Rectal smooth muscle tissue (tissue), 1 donor: ENCODE results near the gene MECP2.

Experiments
- H3K27ac ChIP-seq: one replicate; pipeline ENCODE4 v1.7.0; 2013; ENCODE audit warnings: low read depth, low read length, inconsistent platforms
- H3K27me3 ChIP-seq: one replicate; pipeline ENCODE4 v1.7.0; 2013; ENCODE audit warnings: low read length; ENCODE audit not compliant: control insufficient read depth, insufficient read depth
- H3K36me3 ChIP-seq: one replicate; pipeline ENCODE4 v1.7.0; 2013; ENCODE audit warnings: low read length; ENCODE audit not compliant: control insufficient read depth, insufficient read depth
- H3K4me1 ChIP-seq: one replicate; pipeline ENCODE4 v1.7.0; 2013; ENCODE audit warnings: low read length; ENCODE audit not compliant: control insufficient read depth, insufficient read depth
- H3K4me3 ChIP-seq: one replicate; pipeline ENCODE4 v1.7.0; 2013; ENCODE audit warnings: low read length
- H3K9ac ChIP-seq: one replicate; pipeline ENCODE4 v1.7.0; 2013; ENCODE audit warnings: low read length

Gene MECP2

GRCh38 chrX:154033848-154034247 is 63.7 kb downstream of the MECP2 start:
- Histone ChIP-seq H3K27me3 (peaks cover 7% of the 10 kb centered on the region), H3K9ac (no peak overlapping the region), H3K4me1 (no peaks in the 10 kb centered on the region), H3K27ac (no peak overlapping the region), H3K36me3 (peaks cover 3% of the 10 kb centered on the region), H3K4me3 (no peak overlapping the region)

- H3K27ac ChIP-seq = no peak overlapping the region
- peaks cover 3% of the 10 kb centered on the region for H3K36me3 ChIP-seq
- H3K9ac ChIP-seq = no peak overlapping the region
- H3K4me1 ChIP-seq = no peaks in the 10 kb centered on the region
- no peak overlapping the region for H3K4me3 ChIP-seq
- peaks cover 8% of the 10 kb centered on the region for H3K27me3 ChIP-seq
Observed at GRCh38 chrX:154032653-154033052, 64.9 kb downstream of the MECP2 start.

- Histone ChIP-seq H3K4me3 (no peak overlapping the region), H3K4me1 (no peaks in the 10 kb centered on the region), H3K36me3 (peaks cover 3% of the 10 kb centered on the region), H3K27ac (no peak overlapping the region), H3K9ac (no peak overlapping the region), H3K27me3 (peaks cover 8% of the 10 kb centered on the region)
Observed at GRCh38 chrX:154032160-154032559, 65.4 kb downstream of the MECP2 start.

- Histone ChIP-seq H3K36me3 (peaks cover 3% of the 10 kb centered on the region), H3K27me3 (peaks cover 8% of the 10 kb centered on the region), H3K4me1 (no peaks in the 10 kb centered on the region), H3K27ac (no peak overlapping the region), H3K9ac (no peak overlapping the region), H3K4me3 (no peak overlapping the region)
Observed at GRCh38 chrX:154030715-154031305, 66.7 kb downstream of the MECP2 start.

GRCh38 chrX:154030266-154030665 is 67.3 kb downstream of the MECP2 start:
- Histone ChIP-seq H3K27me3 (peaks cover 8% of the 10 kb centered on the region), H3K9ac (no peak overlapping the region), H3K4me1 (no peaks in the 10 kb centered on the region), H3K4me3 (no peak overlapping the region), H3K36me3 (peaks cover 3% of the 10 kb centered on the region), H3K27ac (no peak overlapping the region)

- peaks cover 8% of the 10 kb centered on the region for H3K27me3 ChIP-seq
- no peak overlapping the region for H3K27ac ChIP-seq
- no peak overlapping the region for H3K4me3 ChIP-seq
- H3K9ac ChIP-seq = no peak overlapping the region
- H3K4me1 ChIP-seq = no peaks in the 10 kb centered on the region
- H3K36me3 ChIP-seq = peaks cover 3% of the 10 kb centered on the region
Observed at GRCh38 chrX:154029439-154029838, 68.1 kb downstream of the MECP2 start.

- Histone ChIP-seq H3K4me1 (no peaks in the 10 kb centered on the region), H3K9ac (no peak overlapping the region), H3K27me3 (peaks cover 6% of the 10 kb centered on the region), H3K27ac (no peak overlapping the region), H3K36me3 (peaks cover under 1% of the 10 kb centered on the region), H3K4me3 (no peak overlapping the region)
Observed at GRCh38 chrX:154028502-154029184, 68.9 kb downstream of the MECP2 start.

GRCh38 chrX:154027986-154028385 is 69.5 kb downstream of the MECP2 start:
- peaks cover 5% of the 10 kb centered on the region for H3K27me3 ChIP-seq

GRCh38 chrX:154027022-154027402 is 70.5 kb downstream of the MECP2 start:
- Histone ChIP-seq H3K4me3 (no peak overlapping the region), H3K27ac (no peak overlapping the region), H3K4me1 (no peaks in the 10 kb centered on the region), H3K27me3 (peaks cover 5% of the 10 kb centered on the region), H3K36me3 (no peaks in the 10 kb centered on the region), H3K9ac (no peak overlapping the region)

More at GRCh38 chrX:154027986-154028385, 69.5 kb downstream of the MECP2 start:
- H3K4me3 ChIP-seq = no peak overlapping the region
- no peak overlapping the region for H3K9ac ChIP-seq
- H3K4me1 ChIP-seq = no peaks in the 10 kb centered on the region
- no peak overlapping the region for H3K27ac ChIP-seq
- no peaks in the 10 kb centered on the region for H3K36me3 ChIP-seq

- Histone ChIP-seq H3K27ac (no peak overlapping the region), H3K36me3 (no peaks in the 10 kb centered on the region)
Observed at GRCh38 chrX:154026136-154027021, 71.1 kb downstream of the MECP2 start.

GRCh38 chrX:154025230-154025629 is 72.3 kb downstream of the MECP2 start:
- Histone ChIP-seq H3K27me3 (peaks cover 7% of the 10 kb centered on the region), H3K9ac (no peak overlapping the region), H3K27ac (no peak overlapping the region)

More at GRCh38 chrX:154026136-154027021, 71.1 kb downstream of the MECP2 start:
- Histone ChIP-seq H3K4me3 (no peak overlapping the region), H3K27me3 (peaks cover 5% of the 10 kb centered on the region), H3K9ac (no peak overlapping the region), H3K4me1 (no peaks in the 10 kb centered on the region)

GRCh38 chrX:154024271-154024670 is 73.2 kb downstream of the MECP2 start:
- H3K27me3 ChIP-seq = peaks cover 4% of the 10 kb centered on the region
- H3K4me3 ChIP-seq = no peak overlapping the region
- no peaks in the 10 kb centered on the region for H3K4me1 ChIP-seq

More at GRCh38 chrX:154025230-154025629, 72.3 kb downstream of the MECP2 start:
- no peaks in the 10 kb centered on the region for H3K4me1 ChIP-seq
- H3K36me3 ChIP-seq = no peaks in the 10 kb centered on the region
- no peak overlapping the region for H3K4me3 ChIP-seq

More at GRCh38 chrX:154024271-154024670, 73.2 kb downstream of the MECP2 start:
- Histone ChIP-seq H3K36me3 (no peaks in the 10 kb centered on the region), H3K27ac (no peak overlapping the region), H3K9ac (no peak overlapping the region)
